HFFc6 (cell line): ENCODE data around the gene NTM. TPM values are rescaled to one million over a fixed set of nuclear protein-coding genes. Genes with fewer than 3 reads are reported as not detected.

ENCODE experiments used
- DNase-seq: peaks from one replicate; pipeline ENCODE4 v3.0.0-alpha.2; 2018
- H3K27ac Mint-ChIP-seq: 2 replicates; pipeline ENCODE4 v1.8.0; 2020; ENCODE audit warnings: mild to moderate bottlenecking, mixed read lengths
- H3K27me3 Mint-ChIP-seq: 2 replicates; pipeline ENCODE4 v1.8.0; 2021; ENCODE audit warnings: mild to moderate bottlenecking, moderate library complexity, mixed read lengths; ENCODE audit not compliant: insufficient read depth
- H3K36me3 Mint-ChIP-seq: 2 replicates; pipeline ENCODE4 v1.8.0; 2021; ENCODE audit warnings: low read depth, mixed read lengths
- H3K4me1 Mint-ChIP-seq: 2 replicates; pipeline ENCODE4 v1.8.0; 2020; ENCODE audit warnings: low read depth, mixed read lengths
- H3K4me3 Mint-ChIP-seq: 2 replicates; pipeline ENCODE4 v1.8.0; 2020; ENCODE audit warnings: mild to moderate bottlenecking, moderate library complexity, mixed read lengths
- H3K9me3 Mint-ChIP-seq: 2 replicates; pipeline ENCODE4 v1.8.0; 2020; ENCODE audit warnings: mild to moderate bottlenecking, mixed read lengths
- CTCF ChIP-seq: fragments of 200-600 bp; sonication (generic); IDR thresholded peaks from 2 replicates; pipeline ENCODE4 v1.5.0; 2021; ENCODE audit warnings: antibody characterized with exemption, mild to moderate bottlenecking
- total RNA-seq, 6 experiments: library from RNA; stranded (reverse); fragmentation: NEBNext Ultra II Directional; extraction: Animal tissue kit (Norgen Biotek cat#: 25700); gene quantifications; 2 replicates in 1 of 6; 3 replicates in 5 of 6; pipeline ENCODE4 v1.2.3, GENCODE V29; 2021

Gene NTM
- total RNA-seq, 6 experiments from 2014 or later = 18.3 to 23.6 (median 21.7) TPM

GRCh38 chr11:131561972-131562371, 191.6 kb downstream of the NTM start:
- H3K4me3 Mint-ChIP-seq = no peak overlapping the region

GRCh38 chr11:131568318-131568717, 197.9 kb downstream of the NTM start:
- Mint-ChIP-seq H3K4me3 (no peak overlapping the region), H3K4me1 (no peaks in the 10 kb centered on the region), H3K36me3 (no peaks in the 10 kb centered on the region), H3K9me3 (no peaks in the 10 kb centered on the region), H3K27me3 (peaks cover 42% of the 10 kb centered on the region), H3K27ac (no peak overlapping the region)
- TF ChIP-seq CTCF = no peak
- no peak for DNase-seq

More at GRCh38 chr11:131561972-131562371, 191.6 kb downstream of the NTM start:
- Mint-ChIP-seq H3K9me3 (no peaks in the 10 kb centered on the region), H3K27me3 (peaks cover 27% of the 10 kb centered on the region), H3K36me3 (no peaks in the 10 kb centered on the region), H3K4me1 (no peaks in the 10 kb centered on the region), H3K27ac (no peak overlapping the region)
- DNase-seq = no peak
- TF ChIP-seq CTCF = no peak

- H3K27me3 Mint-ChIP-seq = peaks cover 43% of the 10 kb centered on the region
- no peak for DNase-seq
- H3K9me3 Mint-ChIP-seq = no peaks in the 10 kb centered on the region
- no peaks in the 10 kb centered on the region for H3K4me1 Mint-ChIP-seq
- H3K27ac Mint-ChIP-seq = no peak overlapping the region
- no peak for TF ChIP-seq CTCF
- no peaks in the 10 kb centered on the region for H3K36me3 Mint-ChIP-seq
- no peak overlapping the region for H3K4me3 Mint-ChIP-seq
Measured at GRCh38 chr11:131571571-131571970, 201.2 kb downstream of the NTM start.

- H3K4me3 Mint-ChIP-seq = no peak overlapping the region
- TF ChIP-seq CTCF = no peak
- no peak for DNase-seq
- no peaks in the 10 kb centered on the region for H3K9me3 Mint-ChIP-seq
- no peak overlapping the region for H3K27ac Mint-ChIP-seq
- no peaks in the 10 kb centered on the region for H3K4me1 Mint-ChIP-seq
- H3K27me3 Mint-ChIP-seq = peaks cover 34% of the 10 kb centered on the region
- no peaks in the 10 kb centered on the region for H3K36me3 Mint-ChIP-seq
Measured at GRCh38 chr11:131572423-131572822, 202.0 kb downstream of the NTM start.

GRCh38 chr11:131579932-131580387, 209.5 kb downstream of the NTM start:
- Mint-ChIP-seq H3K9me3 (no peaks in the 10 kb centered on the region), H3K36me3 (no peaks in the 10 kb centered on the region), H3K27me3 (peaks cover 24% of the 10 kb centered on the region), H3K4me1 (peaks cover 31% of the 10 kb centered on the region), H3K4me3 (no peak overlapping the region), H3K27ac (peak overlapping the region; percentile 56; the same call in 1 of the 2 replicates)
- peak; percentile 63 for DNase-seq
- TF ChIP-seq CTCF = peak; percentile 79

GRCh38 chr11:131580476-131580875, 210.1 kb downstream of the NTM start:
- H3K27me3 Mint-ChIP-seq = peaks cover 26% of the 10 kb centered on the region
- no peak overlapping the region for H3K4me3 Mint-ChIP-seq
- DNase-seq = no peak
- H3K27ac Mint-ChIP-seq = peak overlapping the region; percentile 56; the same call in 1 of the 2 replicates
- no peaks in the 10 kb centered on the region for H3K36me3 Mint-ChIP-seq
- peaks cover 32% of the 10 kb centered on the region for H3K4me1 Mint-ChIP-seq
- TF ChIP-seq CTCF = no peak
- no peaks in the 10 kb centered on the region for H3K9me3 Mint-ChIP-seq
